Measurements from ENCODE around the gene SERPINB4. TPM values are rescaled to one million over a fixed set of nuclear protein-coding genes. Genes with fewer than 3 reads are reported as not detected.

SERPINB4 gene
- 3.7 TPM in 1 of 2 replicates, not detected in the other for total RNA-seq (ENCODE audit: low replicate concordance)

GRCh38 chr18:63644142-63644541 lies at the start of gene SERPINB4:
SERPINB4 (minus strand) TSS chr18:63644256; CDS start chr18:63643577, 679 bp downstream.

GRCh38 chr18:63661750-63662149 lies 17.7 kb upstream of the SERPINB4 start, which contains the start of gene SERPINB3:
SERPINB3 (minus strand) TSS chr18:63661893; CDS start chr18:63661216, 677 bp downstream.

Other genes with a start within 250 kb of the SERPINB4 start
- gene VPS4B, start 221.8 kb downstream of the SERPINB4 start, total RNA-seq (ENCODE audit: low replicate concordance) = 25.7 and 35.9 TPM in 2 replicates
- gene SERPINB5, start 167.3 kb downstream of the SERPINB4 start, total RNA-seq (ENCODE audit: low replicate concordance) = not detected in 2 replicates
- gene SERPINB12, start 101.9 kb downstream of the SERPINB4 start, total RNA-seq (ENCODE audit: low replicate concordance) = not detected in 2 replicates
- gene SERPINB13, start 56.9 kb downstream of the SERPINB4 start, total RNA-seq (ENCODE audit: low replicate concordance) = not detected in 2 replicates
- gene SERPINB3, start 17.6 kb upstream of the SERPINB4 start, total RNA-seq (ENCODE audit: low replicate concordance) = 2.3 TPM in 1 of 2 replicates, not detected in the other
- 0.12 TPM in 1 of 2 replicates, not detected in the other for gene SERPINB11, start 58.7 kb upstream of the SERPINB4 start, total RNA-seq (ENCODE audit: low replicate concordance)
- gene SERPINB7, start 131.2 kb upstream of the SERPINB4 start, total RNA-seq (ENCODE audit: low replicate concordance) = 4.7 TPM in 1 of 2 replicates, not detected in the other
- gene SERPINB2, start 243.4 kb upstream of the SERPINB4 start, total RNA-seq (ENCODE audit: low replicate concordance) = 0.23 TPM in 1 of 2 replicates, not detected in the other

Measured in smooth muscle cell of the coronary artery (primary cell).